Endothelial cell of umbilical vein (primary cell): Measurements from ENCODE around the gene MYOM3. TPM values are rescaled to one million over a fixed set of nuclear protein-coding genes. Genes with fewer than 3 reads are reported as not detected.

Experiments
- BruUV-seq: library from RNA; stranded (reverse); fragments of 400-500 nt; replicated peaks from 2 replicates; lab custom pipeline; 2021; lab: Mats Ljungman, UMichigan
- CTCF ChIA-PET: fragments of 300-600, 350-600 bp; sonication (Branson Sonifier 250); formaldehyde crosslinking; loops from one replicate; lab custom pipeline; 2021; ENCODE audit warnings: antibody characterized with exemption, inconsistent platforms; lab: Charles Lee
- POLR2A ChIA-PET: fragments of 300-600, 350-600 bp; sonication (Branson Sonifier 250); formaldehyde crosslinking; loops from one replicate; lab custom pipeline; 2021; ENCODE audit warnings: antibody characterized with exemption, inconsistent platforms; lab: Charles Lee
- DNase-seq: peaks from one replicate; pipeline ENCODE4 v3.0.0-alpha.2; 2011; ENCODE audit warnings: low read depth, low spot score
- FAIRE-seq: peaks from 2 replicates; lab custom pipeline; 2011; peaks lifted over from hg19 to GRCh38; lab: Jason Lieb, UNC
- H2AFZ ChIP-seq: 2 replicates; pipeline ENCODE4 v1.6.0; 2012; ENCODE audit warnings: low read depth, low read length, control low read depth, inconsistent platforms
- H3K27ac ChIP-seq: 2 replicates; pipeline ENCODE4 v1.5.1; 2011; ENCODE audit warnings: low read depth, mild to moderate bottlenecking, control low read depth, low read length, moderate library complexity; ENCODE audit not compliant: insufficient read depth
- H3K27me3 ChIP-seq, 2 experiments: 2 replicates each; pipeline versions ENCODE4 v1.6.0 to v1.6.1; 2011; ENCODE audit warnings: low read length in 2 of 2, mixed read lengths in 1 of 2; ENCODE audit not compliant: control insufficient read depth in 2 of 2, insufficient read depth in 2 of 2
- H3K36me3 ChIP-seq, 2 experiments: 2 replicates in 1 of 2; 3 replicates in 1 of 2; pipeline ENCODE4 v1.5.1; 2011; ENCODE audit warnings: low read length in 2 of 2, mild to moderate bottlenecking in 1 of 2, moderate library complexity in 1 of 2; ENCODE audit not compliant: control insufficient read depth in 2 of 2, insufficient read depth in 2 of 2; ENCODE audit errors: extremely low read depth in 1 of 2
- H3K4me1 ChIP-seq: 3 replicates; pipeline ENCODE4 v1.5.1; 2011; ENCODE audit warnings: mild to moderate bottlenecking, low read length; ENCODE audit not compliant: control insufficient read depth, insufficient read depth; ENCODE audit errors: extremely low read depth
- H3K4me2 ChIP-seq: 2 replicates; pipeline ENCODE4 v1.6.1; 2011; ENCODE audit warnings: low read length, control low read depth, mixed read lengths; ENCODE audit not compliant: insufficient read depth
- H3K4me3 ChIP-seq, 3 experiments: fragments of 200-600 bp in 1 of 3; sonication (generic), shearing (Covaris generic) in 1 of 3; replicated peaks in 1 of 3; 2 replicates each; pipeline ENCODE4 v1.5.1; 2011 to 2016; ENCODE audit warnings: control low read depth in 3 of 3, low read length in 3 of 3, mild to moderate bottlenecking in 2 of 3, inconsistent platforms in 1 of 3, low read depth in 1 of 3, moderate library complexity in 1 of 3; ENCODE audit not compliant: insufficient read depth in 1 of 3
- H3K79me2 ChIP-seq: 2 replicates; pipeline ENCODE4 v1.6.0; 2012; ENCODE audit warnings: low read length, inconsistent platforms; ENCODE audit not compliant: control insufficient read depth, insufficient read depth
- H3K9ac ChIP-seq: replicated peaks from 2 replicates; pipeline ENCODE3; 2011; ENCODE audit warnings: low read length, control low read depth; ENCODE audit not compliant: insufficient read depth; ENCODE audit errors: extremely low read depth
- H3K9me1 ChIP-seq: replicated peaks from 3 replicates; pipeline ENCODE4 v1.6.0; 2011; ENCODE audit warnings: mild to moderate bottlenecking, low read length; ENCODE audit not compliant: control insufficient read depth, insufficient read depth; ENCODE audit errors: extremely low read depth
- H3K9me3 ChIP-seq: replicated peaks from 2 replicates; pipeline ENCODE4 v1.5.1; 2012; ENCODE audit warnings: low read length, inconsistent platforms; ENCODE audit not compliant: control insufficient read depth, insufficient read depth
- H4K20me1 ChIP-seq: replicated peaks from 2 replicates; pipeline ENCODE3; 2011; ENCODE audit warnings: mild to moderate bottlenecking, low read length; ENCODE audit not compliant: control insufficient read depth, insufficient read depth; ENCODE audit errors: extremely low read depth
- EZH2 ChIP-seq: IDR thresholded peaks from 2 replicates; pipeline ENCODE4 v1.6.1; 2012; ENCODE audit warnings: borderline replicate concordance, low read depth, mild to moderate bottlenecking, moderate library complexity, low read length, inconsistent platforms; ENCODE audit not compliant: severe bottlenecking
- FOS ChIP-seq: IDR thresholded peaks from 2 replicates; pipeline ENCODE4 v1.6.1; 2011; ENCODE audit warnings: mild to moderate bottlenecking, low read length, moderate library complexity, borderline replicate concordance; ENCODE audit not compliant: insufficient read depth
- GATA2 ChIP-seq: IDR thresholded peaks from 2 replicates; pipeline ENCODE4 v1.7.0; 2011; ENCODE audit warnings: low read depth, mild to moderate bottlenecking, moderate library complexity, mixed read lengths, low read length; ENCODE audit not compliant: insufficient read length, insufficient read depth
- JUN ChIP-seq: IDR thresholded peaks from 2 replicates; pipeline ENCODE4 v1.6.1; 2011; ENCODE audit warnings: borderline replicate concordance, low read depth; ENCODE audit not compliant: insufficient read length, insufficient read depth
- MYC ChIP-seq: IDR thresholded peaks from one replicate; pipeline ENCODE4 v1.6.1; 2011; ENCODE audit warnings: mild to moderate bottlenecking, low read depth, low read length
- POLR2AphosphoS5 ChIP-seq: IDR thresholded peaks from 2 replicates; pipeline ENCODE4 v1.6.1; 2012; ENCODE audit warnings: low read depth, mild to moderate bottlenecking, control low read depth, low read length, moderate library complexity; ENCODE audit not compliant: insufficient read depth
- dilution Hi-C: fragments of 300-500 bp; cut with MboI; formaldehyde crosslinking; loops from one replicate; pipeline ENCODE4 v1.15.0; 2019; ENCODE audit warnings: low sequenced_read_pairs; ENCODE audit not compliant: extremely low pct_ligation_motif_present
- intact Hi-C: fragments of 100-400 bp; cut with micrococcal nuclease; formaldehyde crosslinking; loops from one replicate; pipeline ENCODE4 v1.10.0; 2022
- polyA plus RNA-seq, 4 experiments: library from polyadenylated mRNA; depleted of rRNA in 3 of 4; stranded (reverse) in 3 of 4; unstranded in 1 of 4; fragments of >200 nt; gene quantifications; 2 replicates each; pipeline versions ENCODE4 v1.2.1 to v1.2.3, GENCODE V29; 2011 to 2012; ENCODE audit warnings: missing spikeins in 1 of 4
- total RNA-seq: library from RNA; stranded (reverse); gene quantifications from 2 replicates; pipeline ENCODE4 v1.2.3, GENCODE V29; 2021
- TF ChIP-seq, protein P1 (sequence below): IDR thresholded peaks from 2 replicates; pipeline ENCODE4 v1.6.1; 2011; ENCODE audit not compliant: insufficient read depth, insufficient read length

MYOM3 gene
- total and polyA plus RNA-seq, 2 donors (not counting 3 experiments of a cell fraction or from before 2014, with no cell fraction given) = 0.11 to 0.40 TPM

DNA sequence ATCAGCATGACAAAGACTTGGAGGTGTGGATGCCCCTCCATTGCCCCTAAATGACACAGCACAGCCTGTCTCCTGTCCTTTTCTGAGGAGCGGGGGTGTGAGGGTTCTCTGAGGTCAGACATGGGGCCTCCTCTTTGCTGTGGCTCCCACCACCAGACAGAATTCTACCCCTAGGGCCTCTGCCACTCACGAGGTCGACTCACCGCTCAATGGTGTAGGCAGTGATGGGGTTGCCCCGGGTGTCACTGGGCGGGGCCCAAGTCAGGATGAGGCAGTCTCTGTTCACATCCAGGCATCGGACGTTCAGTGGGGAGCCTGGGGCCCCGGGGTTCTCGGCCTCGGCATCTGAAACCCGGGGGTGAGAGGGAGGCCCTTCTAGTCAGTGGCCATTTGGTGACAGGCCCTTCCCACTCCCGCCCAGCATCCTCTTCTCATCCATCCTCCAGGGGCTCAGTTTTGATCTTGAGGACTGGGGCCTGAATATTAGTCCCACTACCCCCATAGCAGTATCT is 19.9 kb downstream of the MYOM3 start:
- no peaks in the 10 kb centered on the region for H3K9me3 ChIP-seq
- no peaks in the 10 kb centered on the region for H3K36me3 ChIP-seq
- no peaks in the 10 kb centered on the region for H4K20me1 ChIP-seq
- H3K27me3 ChIP-seq = no peaks in the 10 kb centered on the region
- dilution Hi-C loops (no loop called here), intact Hi-C loops (no loop called here)
- no peak overlapping the region for H3K9ac ChIP-seq
- no TSS peak for BruUV-seq
- DNase-seq = no peak
- no peak for TF ChIP-seq MYC
- no peak for TF ChIP-seq POLR2AphosphoS5
- no peak for TF ChIP-seq EZH2
- TF ChIP-seq FOS = no peak
- TF ChIP-seq, protein P1, sequence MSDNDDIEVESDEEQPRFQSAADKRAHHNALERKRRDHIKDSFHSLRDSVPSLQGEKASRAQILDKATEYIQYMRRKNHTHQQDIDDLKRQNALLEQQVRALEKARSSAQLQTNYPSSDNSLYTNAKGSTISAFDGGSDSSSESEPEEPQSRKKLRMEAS = no peak
- TF ChIP-seq JUN = no peak
- H3K79me2 ChIP-seq = no peaks in the 10 kb centered on the region
- no peak overlapping the region for H3K4me3 ChIP-seq
- ChIA-PET POLR2A (no interaction called here), CTCF (interaction anchor here (1.1 kb wide), 1 partner anchor 26 kb away, joined by 3 read pairs; no protein-coding TSS in a partner anchor)
- no peak overlapping the region for H2AFZ ChIP-seq
- H3K27ac ChIP-seq = no peak overlapping the region
- no peak overlapping the region for H3K4me2 ChIP-seq
- no peak for FAIRE-seq
- no peaks in the 10 kb centered on the region for H3K4me1 ChIP-seq
- no peaks in the 10 kb centered on the region for H3K9me1 ChIP-seq

DNA sequence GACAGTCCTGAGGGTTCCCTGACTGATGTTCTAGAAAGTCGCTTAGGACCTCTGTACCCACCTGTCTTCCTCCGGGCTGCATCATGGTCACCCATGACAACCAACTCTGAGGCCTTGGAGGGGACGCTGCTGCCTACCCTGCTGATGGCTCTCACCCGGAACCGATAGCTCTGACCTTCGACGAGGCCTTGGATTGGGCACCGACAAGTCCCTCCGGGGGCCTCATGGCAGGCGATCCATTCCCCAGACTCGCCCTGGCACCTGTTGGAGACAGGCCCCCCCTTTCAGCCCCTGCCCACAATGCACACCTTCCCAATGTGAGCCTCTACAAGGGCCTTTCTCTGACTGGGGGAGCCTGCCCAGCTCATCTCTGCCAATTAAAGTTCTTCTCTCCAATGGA is 21.2 kb downstream of the MYOM3 start:
- POLR2A ChIA-PET = no interaction called here

More for the DNA sequence above, 21.2 kb downstream of the MYOM3 start:
- H3K4me3 ChIP-seq = no peak overlapping the region
- H2AFZ ChIP-seq = no peak overlapping the region
- no peaks in the 10 kb centered on the region for H3K79me2 ChIP-seq
- no peaks in the 10 kb centered on the region for H3K9me3 ChIP-seq
- no peak overlapping the region for H3K27ac ChIP-seq
- no peaks in the 10 kb centered on the region for H3K4me1 ChIP-seq
- H3K9ac ChIP-seq = no peak overlapping the region
- no peak overlapping the region for H3K4me2 ChIP-seq
- DNase-seq (no peak), FAIRE-seq (no peak)
- H3K9me1 ChIP-seq = no peaks in the 10 kb centered on the region
- BruUV-seq = no TSS peak
- CTCF ChIA-PET = interaction anchor here (2.1 kb wide), 1 partner anchor 19 kb away, joined by 6 read pairs; no protein-coding TSS in a partner anchor
- TF ChIP-seq GATA2 = no peak
- no peak for TF ChIP-seq MYC
- no peak for TF ChIP-seq JUN
- no peak for TF ChIP-seq POLR2AphosphoS5
- H3K36me3 ChIP-seq = no peaks in the 10 kb centered on the region
- dilution Hi-C loops = no loop called here
- H4K20me1 ChIP-seq = no peaks in the 10 kb centered on the region
- intact Hi-C loops = no loop called here
- H3K27me3 ChIP-seq = no peaks in the 10 kb centered on the region
